ENCODE measurements around the gene KCNQ5.
"Not testable (repeated sequence)": the region's sequence is repeated elsewhere in the genome, so short reads cannot be mapped to it uniquely, and the experiment has no call there.

Gene KCNQ5

DNA sequence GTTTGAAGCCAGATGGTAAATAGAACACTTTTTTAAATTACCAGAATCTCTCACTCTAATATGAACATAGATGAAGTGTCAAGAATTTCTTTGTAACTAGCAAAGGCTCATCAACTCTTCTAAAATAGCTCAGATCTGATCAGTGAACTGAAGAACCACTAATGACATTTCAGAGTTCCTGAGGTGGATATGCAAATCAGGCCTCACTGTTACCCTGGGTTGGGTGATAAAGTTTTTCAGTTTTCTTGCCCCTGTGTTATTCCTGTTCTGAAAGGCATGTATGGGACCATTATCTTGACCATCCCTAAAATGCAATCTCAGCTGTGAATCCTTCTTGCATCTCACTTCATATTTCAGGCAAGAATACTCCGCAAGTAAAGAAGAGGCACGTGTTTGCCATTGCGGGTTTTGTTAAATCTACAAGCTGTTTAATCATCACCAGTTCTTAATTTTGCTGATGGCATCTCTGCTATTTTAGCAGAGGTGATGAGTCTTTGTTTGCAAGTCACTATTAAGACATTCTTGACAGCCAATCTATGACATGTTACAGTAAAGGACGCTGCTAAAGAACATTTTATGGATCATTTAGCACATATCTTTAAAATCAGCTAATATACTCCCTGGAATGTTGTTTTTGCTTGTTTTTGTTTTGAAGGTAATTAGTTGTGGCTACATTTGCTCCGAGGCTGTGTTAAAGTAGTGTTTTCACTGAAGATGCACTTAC is 555.5 kb downstream of the KCNQ5 start:
- H3K27ac ChIP-seq (ENCODE audit: low read depth, low read length): no peak overlapping the region
- peaks cover 0 to 5% (median 4%) of the 10 kb centered on the region in 5 donors for H3K4me1 ChIP-seq (ENCODE audit: control insufficient read depth in 5 of 5, insufficient read depth in 5 of 5, low read length in 5 of 5)
- H3K27me3 ChIP-seq (ENCODE audit: control insufficient read depth in 5 of 5, insufficient read depth in 4 of 5, low read length in 5 of 5): peaks cover 0 to 5% (median 3%) of the 10 kb centered on the region in 5 donors
- H3K36me3 ChIP-seq (ENCODE audit: control insufficient read depth in 5 of 5, insufficient read depth in 5 of 5, low read length in 5 of 5): no peaks in the 10 kb centered on the region
- H3K9ac ChIP-seq (ENCODE audit: low read length in 5 of 5): no peak overlapping the region
- H3K9me3 ChIP-seq (ENCODE audit: control insufficient read depth in 5 of 5, low read length in 5 of 5): no peaks in the 10 kb centered on the region
- no peak overlapping the region for H3K4me3 ChIP-seq (ENCODE audit: low read depth in 1 of 5, low read length in 5 of 5)

DNA sequence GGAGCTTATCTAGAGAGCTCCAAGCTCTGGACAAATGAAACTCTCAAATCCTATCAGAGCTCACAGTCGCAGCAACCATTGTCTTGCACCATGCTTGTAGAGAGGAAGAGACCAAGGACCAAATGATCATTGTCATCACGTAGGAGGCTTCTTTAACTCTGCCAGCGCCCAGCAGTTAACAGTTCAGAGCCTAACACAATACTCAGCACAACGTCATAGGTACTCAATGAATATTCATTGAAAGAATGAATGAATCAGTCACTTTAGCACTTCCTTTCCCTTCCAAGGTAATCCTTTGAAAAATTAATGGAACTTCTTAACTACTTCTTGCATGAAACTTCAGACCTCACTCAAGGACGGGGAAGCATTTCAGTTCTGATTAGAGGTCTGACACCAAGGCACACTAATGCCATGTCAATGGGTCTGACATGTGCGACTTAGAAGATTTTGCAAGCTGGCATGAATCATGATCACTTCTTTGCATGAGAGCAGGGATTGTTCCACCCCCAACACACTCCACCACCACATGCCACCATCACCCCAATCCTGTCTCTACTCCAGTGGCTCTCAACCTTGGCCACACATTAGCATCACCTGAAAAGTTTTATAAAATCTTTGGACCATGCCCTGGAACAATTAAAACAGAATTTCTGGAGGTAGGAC is 558.3 kb downstream of the KCNQ5 start:
- no peak overlapping the region for H3K27ac ChIP-seq (ENCODE audit: low read depth, low read length)
- H3K4me1 ChIP-seq (ENCODE audit: control insufficient read depth in 5 of 5, insufficient read depth in 5 of 5, low read length in 5 of 5): peaks cover 0 to 5% (median 4%) of the 10 kb centered on the region in 5 donors
- no peaks in the 10 kb centered on the region for H3K36me3 ChIP-seq (ENCODE audit: control insufficient read depth in 5 of 5, insufficient read depth in 5 of 5, low read length in 5 of 5)
- peaks cover 0 to 7% (median 5%) of the 10 kb centered on the region in 5 donors for H3K27me3 ChIP-seq (ENCODE audit: control insufficient read depth in 5 of 5, insufficient read depth in 4 of 5, low read length in 5 of 5)
- no peak overlapping the region for H3K4me3 ChIP-seq (ENCODE audit: low read depth in 1 of 5, low read length in 5 of 5)
- H3K9me3 ChIP-seq (ENCODE audit: control insufficient read depth in 5 of 5, low read length in 5 of 5): no peaks in the 10 kb centered on the region
- peak overlapping the region in 1 of 5 donors; percentile 4 for H3K9ac ChIP-seq (ENCODE audit: low read length in 5 of 5)

DNA sequence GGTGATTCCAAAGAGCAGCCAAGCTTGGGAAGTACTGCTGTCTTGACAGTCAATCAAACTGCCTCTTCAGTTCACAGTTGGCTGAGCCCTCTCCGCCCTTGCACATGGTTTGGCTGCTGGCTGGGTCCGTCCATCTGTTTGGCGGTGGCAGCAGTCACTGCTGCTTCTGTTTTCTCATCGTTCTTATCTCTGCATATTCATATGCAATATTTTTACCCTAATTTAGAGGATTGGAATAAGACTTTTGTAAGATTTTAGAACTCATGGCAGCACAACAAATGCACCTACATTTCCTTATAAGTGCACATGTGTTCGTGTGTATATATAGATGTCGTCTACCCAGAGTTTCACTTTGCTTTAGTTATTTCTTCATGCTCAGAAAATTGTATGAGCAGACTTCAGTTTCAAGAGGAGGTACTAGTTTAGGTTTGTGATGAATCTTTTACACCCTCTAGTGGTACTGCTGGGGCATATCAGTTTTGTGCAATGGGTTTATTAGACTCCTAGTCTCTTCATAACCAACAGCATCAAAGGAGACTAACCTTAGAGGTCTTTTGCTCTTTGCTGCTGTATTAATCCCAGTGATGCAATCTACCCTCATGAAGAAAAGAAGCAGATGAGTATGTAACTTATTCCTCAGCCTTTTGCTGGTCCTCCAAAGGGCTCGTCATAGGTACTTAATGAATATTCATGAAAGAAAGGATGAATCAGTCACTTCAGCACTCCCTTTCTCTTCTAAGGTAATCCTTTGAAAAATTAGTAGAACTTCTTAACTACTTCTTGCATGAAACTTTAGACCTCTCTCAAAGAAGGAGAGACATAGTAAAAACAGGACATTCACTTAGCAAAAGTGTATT is 559.1 kb downstream of the KCNQ5 start:
- Histone ChIP-seq H3K27ac (ENCODE audit: low read depth, low read length) (no peak overlapping the region), H3K4me3 (ENCODE audit: low read depth in 1 of 5, low read length in 5 of 5) (peak overlapping the region; percentile 23 to 62 (median 58)), H3K36me3 (ENCODE audit: control insufficient read depth in 5 of 5, insufficient read depth in 5 of 5, low read length in 5 of 5) (no peaks in the 10 kb centered on the region), H3K9me3 (ENCODE audit: control insufficient read depth in 5 of 5, low read length in 5 of 5) (no peaks in the 10 kb centered on the region), H3K4me1 (ENCODE audit: control insufficient read depth in 5 of 5, insufficient read depth in 5 of 5, low read length in 5 of 5) (peaks cover 0 to 5% (median 4%) of the 10 kb centered on the region in 5 donors), H3K27me3 (ENCODE audit: control insufficient read depth in 5 of 5, insufficient read depth in 4 of 5, low read length in 5 of 5) (peaks cover 0 to 7% (median 3%) of the 10 kb centered on the region in 5 donors), H3K9ac (ENCODE audit: low read length in 5 of 5) (peak overlapping the region in 1 of 5 donors; percentile 4)

DNA sequence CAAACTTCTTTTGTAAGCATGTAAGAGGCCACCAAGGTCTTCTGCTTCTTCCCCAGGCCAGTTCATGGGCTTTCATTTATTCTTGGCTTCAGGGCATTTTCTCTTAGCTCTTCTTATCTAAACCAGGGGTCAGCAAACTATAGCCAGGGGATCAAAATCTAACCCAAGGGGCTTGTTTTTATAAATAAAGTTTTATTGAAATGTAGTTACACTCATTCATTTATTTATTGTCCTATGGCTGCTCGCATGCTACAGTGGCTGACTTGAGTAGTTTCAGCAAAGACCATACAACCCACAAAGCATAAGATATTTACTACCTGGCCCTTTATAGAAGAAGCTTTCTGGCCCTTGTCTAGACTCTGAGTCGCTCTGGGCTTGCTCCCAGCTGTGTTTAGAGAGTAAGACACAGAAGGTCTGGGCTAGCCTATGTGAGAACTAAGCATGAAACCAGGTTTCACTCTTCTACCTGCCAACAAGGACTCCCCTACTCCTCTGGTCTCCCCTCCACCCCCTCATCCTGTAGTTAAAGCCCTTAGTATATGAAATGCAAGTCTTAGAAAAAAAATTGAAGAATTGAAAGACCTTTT is 560.2 kb downstream of the KCNQ5 start:
- Histone ChIP-seq H3K27me3 (ENCODE audit: control insufficient read depth in 5 of 5, insufficient read depth in 4 of 5, low read length in 5 of 5) (peaks cover 0 to 7% (median 0%) of the 10 kb centered on the region in 5 donors), H3K4me1 (ENCODE audit: control insufficient read depth in 5 of 5, insufficient read depth in 5 of 5, low read length in 5 of 5) (peaks cover 0 to 5% (median 4%) of the 10 kb centered on the region in 5 donors), H3K27ac (ENCODE audit: low read depth, low read length) (no peak overlapping the region), H3K9me3 (ENCODE audit: control insufficient read depth in 5 of 5, low read length in 5 of 5) (no peaks in the 10 kb centered on the region), H3K36me3 (ENCODE audit: control insufficient read depth in 5 of 5, insufficient read depth in 5 of 5, low read length in 5 of 5) (no peaks in the 10 kb centered on the region), H3K4me3 (ENCODE audit: low read depth in 1 of 5, low read length in 5 of 5) (no peak overlapping the region), H3K9ac (ENCODE audit: low read length in 5 of 5) (no peak overlapping the region)

DNA sequence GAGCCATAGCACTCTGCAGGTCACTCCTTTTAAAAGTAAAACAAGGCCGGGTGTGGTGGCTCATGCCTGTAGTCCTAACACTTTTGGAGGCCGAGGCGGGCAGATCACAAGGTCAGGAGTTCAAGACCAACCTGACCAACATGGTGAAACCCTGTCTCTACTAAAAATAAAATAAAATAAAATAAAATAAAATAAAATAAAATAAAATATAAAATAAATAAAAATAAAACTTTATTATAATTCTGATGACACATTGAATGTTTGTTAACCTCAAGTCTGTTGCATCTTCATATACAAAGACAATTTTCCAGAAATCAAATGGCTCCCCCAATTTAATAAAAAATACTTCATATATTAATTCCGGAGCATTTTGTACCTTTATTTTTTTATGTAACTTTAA is 571.4 kb downstream of the KCNQ5 start:
- not testable (repeated sequence) for H3K9me3 ChIP-seq (ENCODE audit: control insufficient read depth in 5 of 5, low read length in 5 of 5); H3K36me3 ChIP-seq (ENCODE audit: control insufficient read depth in 5 of 5, insufficient read depth in 5 of 5, low read length in 5 of 5); H3K4me3 ChIP-seq (ENCODE audit: low read depth in 1 of 5, low read length in 5 of 5); H3K4me1 ChIP-seq (ENCODE audit: control insufficient read depth in 5 of 5, insufficient read depth in 5 of 5, low read length in 5 of 5); H3K27ac ChIP-seq (ENCODE audit: low read depth, low read length); H3K9ac ChIP-seq (ENCODE audit: low read length in 5 of 5); H3K27me3 ChIP-seq (ENCODE audit: control insufficient read depth in 5 of 5, insufficient read depth in 4 of 5, low read length in 5 of 5)

DNA sequence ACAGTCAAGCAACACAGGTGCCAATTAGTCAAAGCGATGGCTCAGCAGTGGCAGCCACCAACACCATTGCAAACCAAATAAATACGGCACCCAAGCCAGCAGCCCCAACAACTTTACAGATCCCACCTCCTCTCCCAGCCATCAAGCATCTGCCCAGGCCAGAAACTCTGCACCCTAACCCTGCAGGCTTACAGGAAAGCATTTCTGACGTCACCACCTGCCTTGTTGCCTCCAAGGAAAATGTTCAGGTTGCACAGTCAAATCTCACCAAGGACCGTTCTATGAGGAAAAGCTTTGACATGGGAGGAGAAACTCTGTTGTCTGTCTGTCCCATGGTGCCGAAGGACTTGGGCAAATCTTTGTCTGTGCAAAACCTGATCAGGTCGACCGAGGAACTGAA is 572.9 kb downstream of the KCNQ5 start:
- H3K36me3 ChIP-seq (ENCODE audit: control insufficient read depth in 5 of 5, insufficient read depth in 5 of 5, low read length in 5 of 5): no peaks in the 10 kb centered on the region
- H3K9me3 ChIP-seq (ENCODE audit: control insufficient read depth in 5 of 5, low read length in 5 of 5): no peaks in the 10 kb centered on the region
- no peak overlapping the region for H3K4me3 ChIP-seq (ENCODE audit: low read depth in 1 of 5, low read length in 5 of 5)
- no peaks in the 10 kb centered on the region for H3K4me1 ChIP-seq (ENCODE audit: control insufficient read depth in 5 of 5, insufficient read depth in 5 of 5, low read length in 5 of 5)
- no peaks in the 10 kb centered on the region for H3K27me3 ChIP-seq (ENCODE audit: control insufficient read depth in 5 of 5, insufficient read depth in 4 of 5, low read length in 5 of 5)
- H3K27ac ChIP-seq (ENCODE audit: low read depth, low read length): no peak overlapping the region
- H3K9ac ChIP-seq (ENCODE audit: low read length in 5 of 5): no peak overlapping the region

DNA sequence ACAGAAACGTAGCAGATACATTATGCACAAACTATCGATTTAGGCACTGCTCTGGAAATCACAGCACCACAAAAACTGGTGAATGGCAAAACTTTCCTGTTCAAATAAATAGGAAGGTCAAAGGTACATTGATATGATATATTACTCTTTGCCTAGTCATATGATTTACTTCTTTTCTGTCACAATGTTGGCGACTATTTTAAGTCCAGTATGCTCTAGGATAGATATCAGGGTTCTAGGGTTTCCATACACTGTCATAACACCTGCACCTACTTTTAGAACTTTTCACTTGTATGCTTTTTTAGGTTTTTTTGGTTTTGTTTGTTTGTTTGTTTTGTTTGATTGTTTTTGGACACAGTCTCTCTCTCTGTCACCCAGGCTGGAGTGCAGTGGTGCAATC is 578.4 kb downstream of the KCNQ5 start:
- no peaks in the 10 kb centered on the region for H3K9me3 ChIP-seq (ENCODE audit: control insufficient read depth in 5 of 5, low read length in 5 of 5)
- H3K27ac ChIP-seq (ENCODE audit: low read depth, low read length): no peak overlapping the region
- H3K4me1 ChIP-seq (ENCODE audit: control insufficient read depth in 5 of 5, insufficient read depth in 5 of 5, low read length in 5 of 5): peaks cover 0 to 3% (median 0%) of the 10 kb centered on the region in 5 donors
- no peak overlapping the region for H3K9ac ChIP-seq (ENCODE audit: low read length in 5 of 5)
- H3K27me3 ChIP-seq (ENCODE audit: control insufficient read depth in 5 of 5, insufficient read depth in 4 of 5, low read length in 5 of 5): no peaks in the 10 kb centered on the region
- no peak overlapping the region for H3K4me3 ChIP-seq (ENCODE audit: low read depth in 1 of 5, low read length in 5 of 5)
- no peaks in the 10 kb centered on the region for H3K36me3 ChIP-seq (ENCODE audit: control insufficient read depth in 5 of 5, insufficient read depth in 5 of 5, low read length in 5 of 5)

DNA sequence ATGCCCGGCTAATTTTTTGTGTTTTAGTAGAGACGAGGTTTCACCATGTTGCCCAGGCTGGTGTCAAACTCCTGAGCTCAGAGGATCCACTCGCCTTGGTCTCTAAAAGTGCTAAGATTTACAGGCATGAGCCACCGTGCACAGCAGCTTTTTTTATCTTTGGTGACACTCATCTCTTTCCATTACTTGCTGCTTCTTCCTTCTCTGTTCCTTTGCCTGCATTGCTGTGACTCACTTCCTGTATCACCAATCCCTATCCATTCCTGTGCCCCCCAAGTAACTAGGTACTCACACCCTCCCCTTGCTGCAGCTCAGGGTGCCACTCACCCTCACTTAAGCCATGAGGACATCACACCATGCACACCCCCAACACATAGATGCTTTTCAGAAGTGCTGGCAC is 578.9 kb downstream of the KCNQ5 start:
- H3K27me3 ChIP-seq (ENCODE audit: control insufficient read depth in 5 of 5, insufficient read depth in 4 of 5, low read length in 5 of 5): no peaks in the 10 kb centered on the region
- H3K4me3 ChIP-seq (ENCODE audit: low read depth in 1 of 5, low read length in 5 of 5): no peak overlapping the region
- H3K4me1 ChIP-seq (ENCODE audit: control insufficient read depth in 5 of 5, insufficient read depth in 5 of 5, low read length in 5 of 5): peaks cover 0 to 3% (median 0%) of the 10 kb centered on the region in 5 donors
- H3K9me3 ChIP-seq (ENCODE audit: control insufficient read depth in 5 of 5, low read length in 5 of 5): no peaks in the 10 kb centered on the region
- H3K27ac ChIP-seq (ENCODE audit: low read depth, low read length): no peak overlapping the region
- no peaks in the 10 kb centered on the region for H3K36me3 ChIP-seq (ENCODE audit: control insufficient read depth in 5 of 5, insufficient read depth in 5 of 5, low read length in 5 of 5)
- H3K9ac ChIP-seq (ENCODE audit: low read length in 5 of 5): no peak overlapping the region

DNA sequence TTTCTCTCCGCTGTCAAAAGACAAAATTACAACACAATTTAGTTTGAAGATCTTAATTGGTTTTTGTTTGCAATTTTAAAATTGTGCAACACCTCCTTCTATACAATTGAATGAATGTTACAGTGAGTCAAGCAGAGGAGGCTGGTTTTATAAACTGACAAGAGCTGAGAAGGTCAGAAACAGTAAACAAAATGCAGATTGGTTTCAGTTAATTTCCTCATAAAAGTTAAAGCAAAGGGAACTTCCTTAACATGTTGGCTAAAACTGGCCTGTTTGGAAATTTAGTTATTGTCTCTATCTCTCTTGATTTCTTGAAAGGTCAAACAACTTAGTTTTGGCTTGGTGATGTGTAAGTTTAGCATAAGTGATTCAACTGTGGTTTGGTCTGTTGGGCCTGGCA is 581.2 kb downstream of the KCNQ5 start:
- Histone ChIP-seq H3K9me3 (ENCODE audit: control insufficient read depth in 5 of 5, low read length in 5 of 5) (no peaks in the 10 kb centered on the region), H3K4me3 (ENCODE audit: low read depth in 1 of 5, low read length in 5 of 5) (no peak overlapping the region), H3K4me1 (ENCODE audit: control insufficient read depth in 5 of 5, insufficient read depth in 5 of 5, low read length in 5 of 5) (peaks cover 0 to 3% (median 0%) of the 10 kb centered on the region in 5 donors), H3K9ac (ENCODE audit: low read length in 5 of 5) (no peak overlapping the region), H3K27me3 (ENCODE audit: control insufficient read depth in 5 of 5, insufficient read depth in 4 of 5, low read length in 5 of 5) (no peaks in the 10 kb centered on the region), H3K27ac (ENCODE audit: low read depth, low read length) (no peak overlapping the region), H3K36me3 (ENCODE audit: control insufficient read depth in 5 of 5, insufficient read depth in 5 of 5, low read length in 5 of 5) (no peaks in the 10 kb centered on the region)

All from subcutaneous abdominal adipose tissue (tissue), 5 donors.